HFFc6 (cell line): ENCODE results near the gene CEACAM16. TPM values are rescaled to one million over a fixed set of nuclear protein-coding genes. Genes with fewer than 3 reads are reported as not detected.

Source experiments
- DNase-seq: peaks from one replicate; pipeline ENCODE4 v3.0.0-alpha.2; 2018
- H3K27ac Mint-ChIP-seq: 2 replicates; pipeline ENCODE4 v1.8.0; 2020; ENCODE audit warnings: mild to moderate bottlenecking, mixed read lengths
- H3K27me3 Mint-ChIP-seq: 2 replicates; pipeline ENCODE4 v1.8.0; 2021; ENCODE audit warnings: mild to moderate bottlenecking, moderate library complexity, mixed read lengths; ENCODE audit not compliant: insufficient read depth
- H3K36me3 Mint-ChIP-seq: 2 replicates; pipeline ENCODE4 v1.8.0; 2021; ENCODE audit warnings: low read depth, mixed read lengths
- H3K4me1 Mint-ChIP-seq: 2 replicates; pipeline ENCODE4 v1.8.0; 2020; ENCODE audit warnings: low read depth, mixed read lengths
- H3K4me3 Mint-ChIP-seq: 2 replicates; pipeline ENCODE4 v1.8.0; 2020; ENCODE audit warnings: mild to moderate bottlenecking, moderate library complexity, mixed read lengths
- H3K9me3 Mint-ChIP-seq: 2 replicates; pipeline ENCODE4 v1.8.0; 2020; ENCODE audit warnings: mild to moderate bottlenecking, mixed read lengths
- total RNA-seq, 6 experiments: library from RNA; stranded (reverse); fragmentation: NEBNext Ultra II Directional; extraction: Animal tissue kit (Norgen Biotek cat#: 25700); gene quantifications; 2 replicates in 1 of 6; 3 replicates in 5 of 6; pipeline ENCODE4 v1.2.3, GENCODE V29; 2021
- TF ChIP-seq, protein P1 (sequence below): fragments of 200-600 bp; sonication (generic); IDR thresholded peaks from 2 replicates; pipeline ENCODE4 v1.5.0; 2021; ENCODE audit warnings: antibody characterized with exemption, mild to moderate bottlenecking

Gene CEACAM16
- total RNA-seq, 6 experiments from 2014 or later, result not detected

DNA sequence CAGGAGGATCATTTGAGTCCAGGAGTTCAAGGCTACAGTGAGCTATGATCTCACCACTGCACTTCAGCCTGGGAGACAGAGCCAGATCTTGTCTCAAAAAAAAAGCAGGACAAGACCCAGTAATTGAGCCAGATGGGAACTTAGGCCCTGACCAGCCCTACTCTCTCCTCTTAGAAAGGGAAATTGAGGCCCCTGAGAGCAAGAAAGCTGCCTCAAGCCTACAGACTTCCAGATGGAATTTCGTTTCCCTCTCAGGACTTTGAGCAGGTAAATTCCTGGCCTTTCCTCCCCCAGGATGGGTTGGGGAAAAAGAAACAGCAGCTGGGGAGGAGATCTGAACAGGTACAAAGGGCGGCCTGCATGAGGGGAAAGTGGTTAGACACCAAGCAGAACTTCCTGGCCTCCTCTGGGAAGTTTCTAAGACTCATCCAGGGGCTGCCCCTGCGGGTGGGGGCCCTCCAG lies 46.0 kb downstream of the CEACAM16 start:
- Mint-ChIP-seq H3K4me3 (no peak overlapping the region), H3K27ac (peak overlapping the region; percentile 34), H3K36me3 (peaks cover 8% of the 10 kb centered on the region), H3K4me1 (peaks cover 72% of the 10 kb centered on the region), H3K27me3 (peaks cover 1% of the 10 kb centered on the region), H3K9me3 (no peaks in the 10 kb centered on the region)
- DNase-seq, result no peak
- TF ChIP-seq, protein P1, sequence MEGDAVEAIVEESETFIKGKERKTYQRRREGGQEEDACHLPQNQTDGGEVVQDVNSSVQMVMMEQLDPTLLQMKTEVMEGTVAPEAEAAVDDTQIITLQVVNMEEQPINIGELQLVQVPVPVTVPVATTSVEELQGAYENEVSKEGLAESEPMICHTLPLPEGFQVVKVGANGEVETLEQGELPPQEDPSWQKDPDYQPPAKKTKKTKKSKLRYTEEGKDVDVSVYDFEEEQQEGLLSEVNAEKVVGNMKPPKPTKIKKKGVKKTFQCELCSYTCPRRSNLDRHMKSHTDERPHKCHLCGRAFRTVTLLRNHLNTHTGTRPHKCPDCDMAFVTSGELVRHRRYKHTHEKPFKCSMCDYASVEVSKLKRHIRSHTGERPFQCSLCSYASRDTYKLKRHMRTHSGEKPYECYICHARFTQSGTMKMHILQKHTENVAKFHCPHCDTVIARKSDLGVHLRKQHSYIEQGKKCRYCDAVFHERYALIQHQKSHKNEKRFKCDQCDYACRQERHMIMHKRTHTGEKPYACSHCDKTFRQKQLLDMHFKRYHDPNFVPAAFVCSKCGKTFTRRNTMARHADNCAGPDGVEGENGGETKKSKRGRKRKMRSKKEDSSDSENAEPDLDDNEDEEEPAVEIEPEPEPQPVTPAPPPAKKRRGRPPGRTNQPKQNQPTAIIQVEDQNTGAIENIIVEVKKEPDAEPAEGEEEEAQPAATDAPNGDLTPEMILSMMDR, result no peak

DNA sequence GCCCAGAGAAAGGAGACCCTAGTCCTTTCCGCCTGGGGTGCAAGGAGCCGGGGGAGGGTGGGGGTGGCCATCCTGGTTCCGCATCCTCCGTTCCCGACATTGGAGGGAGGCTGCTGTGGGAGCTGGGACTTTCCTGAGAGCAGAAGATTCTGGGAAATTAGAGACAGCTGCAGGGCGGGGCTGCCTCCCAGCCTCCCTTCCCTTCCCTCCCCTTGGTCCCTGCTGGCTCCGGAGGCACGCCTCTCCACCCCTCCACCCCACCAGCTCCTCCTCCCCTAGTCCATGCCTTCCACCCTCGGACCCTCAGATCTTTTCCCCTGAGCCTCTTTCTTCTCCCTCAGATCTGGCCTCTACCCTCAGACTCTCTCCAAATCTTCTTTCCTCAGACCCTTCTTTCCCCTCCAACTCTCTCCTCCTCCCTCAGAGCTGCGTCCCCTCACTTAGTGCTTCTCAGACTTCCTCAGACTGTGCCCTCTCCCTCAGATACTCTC lies 46.4 kb downstream of the CEACAM16 start:
- peak overlapping the region; percentile 23; the same call in 1 of the 2 replicates for H3K4me3 Mint-ChIP-seq
- peak overlapping the region; percentile 34 for H3K27ac Mint-ChIP-seq
- DNase-seq, result peak; percentile 40
- H3K4me1 Mint-ChIP-seq, result peaks cover 71% of the 10 kb centered on the region
- H3K9me3 Mint-ChIP-seq, result no peaks in the 10 kb centered on the region
- peaks cover 1% of the 10 kb centered on the region for H3K27me3 Mint-ChIP-seq
- TF ChIP-seq, protein P1, result no peak
- peaks cover 9% of the 10 kb centered on the region for H3K36me3 Mint-ChIP-seq

DNA sequence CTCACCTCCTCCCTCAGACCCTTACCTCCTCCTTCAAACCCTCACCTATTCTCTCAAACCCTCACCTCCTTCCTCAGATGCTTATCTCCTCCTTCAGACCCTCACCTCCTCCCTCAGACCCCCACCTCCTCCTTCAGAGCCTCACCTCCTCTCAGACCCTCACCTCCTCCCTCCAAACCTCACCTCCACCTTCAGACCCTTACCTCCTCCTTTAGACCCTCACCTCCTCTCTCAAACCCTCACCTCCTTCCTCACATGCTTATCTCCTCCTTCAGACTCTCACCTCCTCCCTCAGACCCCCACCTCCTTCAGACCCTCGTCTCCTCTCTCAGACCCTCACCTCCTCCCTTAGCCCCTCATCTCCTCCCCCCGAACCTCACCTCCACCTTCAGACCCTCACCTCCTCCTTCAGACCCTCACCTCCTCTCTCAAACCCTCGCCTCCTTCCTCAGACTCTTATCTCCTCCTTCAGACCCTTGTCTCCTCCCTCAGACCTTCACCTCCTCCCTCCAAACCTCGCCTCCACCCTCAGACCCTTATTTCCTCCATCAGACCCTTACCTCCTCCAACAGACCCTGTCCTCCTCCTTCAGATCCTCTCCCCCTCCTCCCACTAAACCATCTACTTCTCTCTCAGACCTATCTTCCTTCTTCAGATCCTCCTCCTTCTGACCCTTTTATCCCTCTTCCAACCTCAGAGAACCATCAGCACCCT lies 47.1 kb downstream of the CEACAM16 start:
- H3K27me3 Mint-ChIP-seq, result peaks cover 1% of the 10 kb centered on the region
- peaks cover 76% of the 10 kb centered on the region for H3K4me1 Mint-ChIP-seq
- no peak for DNase-seq
- peak overlapping the region; percentile 34 for H3K27ac Mint-ChIP-seq
- H3K9me3 Mint-ChIP-seq, result no peaks in the 10 kb centered on the region
- peaks cover 9% of the 10 kb centered on the region for H3K36me3 Mint-ChIP-seq
- TF ChIP-seq, protein P1, result no peak
- H3K4me3 Mint-ChIP-seq, result no peak overlapping the region; the same call in 1 of the 2 replicates

DNA sequence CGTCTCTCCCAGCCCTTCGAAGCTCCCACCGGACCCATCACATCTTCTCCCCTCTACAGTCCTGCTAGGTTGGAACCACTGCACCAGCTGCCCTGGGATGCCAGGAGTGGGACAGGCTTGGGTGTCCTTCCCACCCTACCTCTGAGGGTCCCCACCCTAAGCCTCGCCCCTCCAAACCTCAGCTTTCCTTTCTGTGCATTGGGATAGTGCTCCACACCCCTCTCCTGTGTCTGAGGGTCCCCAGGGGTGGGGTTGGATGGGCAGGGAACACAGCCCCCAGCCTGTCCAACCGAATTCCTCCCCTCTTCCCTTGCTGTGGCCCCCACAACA lies 47.6 kb downstream of the CEACAM16 start:
- peaks cover 9% of the 10 kb centered on the region for H3K36me3 Mint-ChIP-seq
- H3K9me3 Mint-ChIP-seq, result no peaks in the 10 kb centered on the region
- peaks cover 1% of the 10 kb centered on the region for H3K27me3 Mint-ChIP-seq
- DNase-seq, result no peak
- TF ChIP-seq, protein P1, result no peak
- peak overlapping the region; percentile 75 for H3K27ac Mint-ChIP-seq
- peaks cover 74% of the 10 kb centered on the region for H3K4me1 Mint-ChIP-seq
- no peak overlapping the region; the same call in 1 of the 2 replicates for H3K4me3 Mint-ChIP-seq

DNA sequence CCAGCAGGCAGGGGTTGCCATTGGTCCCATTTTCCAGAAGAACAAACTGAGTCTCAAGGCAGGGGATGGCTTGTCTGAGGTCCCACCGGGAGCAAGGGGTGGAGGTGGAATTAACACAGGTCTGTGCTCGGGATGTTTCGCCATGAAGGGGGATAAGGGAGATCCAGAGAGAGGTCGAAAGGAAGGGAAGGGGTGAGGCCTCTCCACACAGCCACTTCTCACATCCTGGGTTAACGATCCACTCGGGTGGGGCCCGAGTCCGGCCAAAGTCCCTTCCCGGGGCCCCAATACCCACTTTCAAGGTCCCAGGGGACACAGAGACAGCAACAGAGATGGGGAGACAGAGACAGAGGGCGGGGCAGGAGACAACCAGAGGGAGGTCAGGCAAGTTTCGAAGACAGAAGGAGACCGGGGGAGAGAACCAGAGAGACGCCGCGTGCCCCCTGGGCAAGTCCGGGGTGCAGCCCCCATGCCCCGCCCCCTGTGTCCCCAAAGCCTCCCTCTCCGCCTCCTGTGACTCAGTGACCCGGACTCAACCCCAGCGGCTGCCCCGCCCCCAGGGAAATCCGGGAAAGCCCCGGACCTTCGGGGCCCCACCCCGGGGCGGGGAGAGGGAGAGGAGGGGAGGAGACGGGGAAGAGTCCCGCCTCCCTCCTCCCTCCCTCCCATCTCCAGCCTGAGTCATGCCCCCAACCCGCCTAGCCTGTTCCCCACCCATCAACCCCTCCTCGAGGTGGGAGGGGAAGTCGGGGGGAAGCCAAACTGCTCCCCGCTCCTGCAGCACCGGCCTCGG lies 48.2 kb downstream of the CEACAM16 start:
- H3K4me3 Mint-ChIP-seq, result peak overlapping the region; percentile 87
- DNase-seq, result peak; percentile 91
- no peaks in the 10 kb centered on the region for H3K9me3 Mint-ChIP-seq
- TF ChIP-seq, protein P1, result no peak
- peaks cover 12% of the 10 kb centered on the region for H3K36me3 Mint-ChIP-seq
- peaks cover 1% of the 10 kb centered on the region for H3K27me3 Mint-ChIP-seq
- H3K4me1 Mint-ChIP-seq, result peaks cover 69% of the 10 kb centered on the region
- H3K27ac Mint-ChIP-seq, result peak overlapping the region; percentile 87
